PC-9 (cell line): ENCODE measurements around the gene CUX1. TPM values are rescaled to one million over a fixed set of nuclear protein-coding genes. Genes with fewer than 3 reads are reported as not detected.
"Not testable (repeated sequence)": the region's sequence is repeated elsewhere in the genome, so short reads cannot be mapped to it uniquely, and the experiment has no call there.

Experiments used
- BruUV-seq: library from RNA; stranded (reverse); fragments of 400-500 nt; replicated peaks from 2 replicates; lab custom pipeline; 2021; lab: Mats Ljungman, UMichigan
- CTCF ChIA-PET: fragments of 300-600 bp; sonication (Branson Sonifier 250); formaldehyde crosslinking; loops from one replicate; lab custom pipeline; 2022; ENCODE audit warnings: antibody characterized with exemption; lab: Charles Lee
- POLR2A ChIA-PET: fragments of 300-600 bp; sonication (Branson Sonifier 250); formaldehyde crosslinking; loops from one replicate; lab custom pipeline; 2022; ENCODE audit warnings: antibody characterized with exemption; ENCODE audit not compliant: unreplicated experiment; lab: Charles Lee
- DNase-seq, 2 experiments: peaks; one replicate each; pipeline versions ENCODE4 v3.0.0 to v3.0.0-alpha.2; 2015 to 2022; ENCODE audit warnings: mixed read lengths in 1 of 2
- H2AFZ ChIP-seq: fragments of 200-600 bp; sonication (generic); 2 replicates; pipeline ENCODE4 v1.8.1; 2017; ENCODE audit warnings: antibody characterized with exemption
- H3F3A ChIP-seq: fragments of 200-600 bp; sonication (generic); 2 replicates; pipeline ENCODE4 v1.8.1; 2017; ENCODE audit warnings: antibody characterized with exemption, mild to moderate bottlenecking, low read depth; ENCODE audit not compliant: insufficient read depth
- H3K27ac ChIP-seq: fragments of 200-600 bp; sonication (generic); 2 replicates; pipeline ENCODE4 v1.6.1; 2016; ENCODE audit warnings: mixed run types
- H3K27me3 ChIP-seq: fragments of 200-600 bp; sonication (generic); 2 replicates; pipeline ENCODE4 v1.6.1; 2016; ENCODE audit warnings: low read depth, mixed run types; ENCODE audit not compliant: insufficient read depth
- H3K36me3 ChIP-seq: fragments of 200-600 bp; sonication (generic); 2 replicates; pipeline ENCODE4 v1.6.1; 2016; ENCODE audit warnings: low read depth, mixed run types
- H3K4me1 ChIP-seq: fragments of 200-600 bp; sonication (generic); replicated peaks from 2 replicates; pipeline ENCODE4 v1.6.1; 2016; ENCODE audit warnings: mixed run types; ENCODE audit not compliant: insufficient read depth
- H3K4me2 ChIP-seq: fragments of 200-600 bp; sonication (generic); 2 replicates; pipeline ENCODE4 v1.6.1; 2017; ENCODE audit warnings: mixed run types
- H3K4me3 ChIP-seq: fragments of 200-600 bp; sonication (generic); 2 replicates; pipeline ENCODE4 v1.6.1; 2016; ENCODE audit warnings: mixed run types
- H3K79me2 ChIP-seq: fragments of 200-600 bp; sonication (generic); 2 replicates; pipeline ENCODE4 v1.6.1; 2017; ENCODE audit warnings: low read depth, mixed run types
- H3K9me2 ChIP-seq: fragments of 200-600 bp; sonication (generic); 2 replicates; pipeline ENCODE4 v1.8.1; 2017; ENCODE audit warnings: mild to moderate bottlenecking; ENCODE audit not compliant: insufficient read depth
- H3K9me3 ChIP-seq: fragments of 200-600 bp; sonication (generic); 2 replicates; pipeline ENCODE4 v1.8.1; 2016; ENCODE audit warnings: low read depth; ENCODE audit not compliant: insufficient read depth
- H4K20me1 ChIP-seq: fragments of 200-600 bp; sonication (generic); 2 replicates; pipeline ENCODE4 v1.8.1; 2017; ENCODE audit not compliant: insufficient read depth
- CTCF ChIP-seq: fragments of 200-600 bp; sonication (generic); conservative IDR thresholded peaks from 2 replicates; pipeline ENCODE4 v1.6.1; 2017; ENCODE audit warnings: mixed run types, antibody characterized with exemption, mild to moderate bottlenecking, moderate library complexity
- EZH2 ChIP-seq: fragments of 200-600 bp; sonication (generic); IDR thresholded peaks from 2 replicates; pipeline ENCODE4 v1.8.0; 2017; ENCODE audit warnings: antibody characterized with exemption, low read depth
- intact Hi-C: fragments of 100-400 bp; cut with micrococcal nuclease; formaldehyde crosslinking; loops from one replicate; pipeline ENCODE4 v1.10.0; 2022; ENCODE audit not compliant: unreplicated experiment
- total RNA-seq: library from RNA; stranded (reverse); gene quantifications from 2 replicates; pipeline ENCODE4 v1.2.3, GENCODE V29; 2021

CUX1 gene
- total RNA-seq, 1 experiment from 2014 or later = 83.3 TPM

GRCh38 chr7:101882595-101883564 is 65.5 kb downstream of the CUX1 start:
- POLR2A ChIA-PET = interaction anchor here (0.6 kb wide), 4 partner anchors 26 to 271 kb away, joined by 3 to 7 read pairs (median 3); no protein-coding TSS in a partner anchor
- peaks cover 67% of the 10 kb centered on the region for H3K79me2 ChIP-seq
- no peak overlapping the region for H2AFZ ChIP-seq

GRCh38 chr7:101884671-101885596 is 67.5 kb downstream of the CUX1 start:
- intact Hi-C loops = loop anchor here (10.0 kb wide), 1 partner anchor 510 kb away; the partner anchor contains the start of gene PRKRIP1
- Histone ChIP-seq H3K36me3 (no peaks in the 10 kb centered on the region), H3K4me1 (peaks cover 52% of the 10 kb centered on the region), H3K9me2 (no peaks in the 10 kb centered on the region), H3K27me3 (no peaks in the 10 kb centered on the region), H4K20me1 (0 out of 2 replicates have a peak, but pooled peaks cover 3% of the 10 kb centered on the region), H3F3A (peaks cover 45% of the 10 kb centered on the region), H3K9me3 (no peaks in the 10 kb centered on the region), H2AFZ (no peak overlapping the region), H3K4me3 (no peak overlapping the region), H3K27ac (peak overlapping the region; percentile 99), H3K4me2 (no peak overlapping the region), H3K79me2 (peaks cover 60% of the 10 kb centered on the region)
- BruUV-seq = no TSS peak
- TF ChIP-seq CTCF (no peak), EZH2 (no peak)
- CTCF ChIA-PET = no interaction called here
- POLR2A ChIA-PET = no interaction called here
- DNase-seq = no peak

More at GRCh38 chr7:101882595-101883564, 65.5 kb downstream of the CUX1 start:
- no peaks in the 10 kb centered on the region for H3K36me3 ChIP-seq
- H3K4me3 ChIP-seq = peak overlapping the region; percentile 39; the same call in 1 of the 2 replicates
- TF ChIP-seq EZH2 (no peak), CTCF (no peak)
- H3K9me2 ChIP-seq = no peaks in the 10 kb centered on the region
- H3F3A ChIP-seq = peaks cover 41% of the 10 kb centered on the region
- no peaks in the 10 kb centered on the region for H3K27me3 ChIP-seq
- DNase-seq = peak; percentile 93 to 99
- intact Hi-C loops = loop anchor here (1.0 to 10.0 kb wide), 5 partner anchors 26 to 512 kb away; partner anchors contain the start of genes CUX1 and PRKRIP1
- peak overlapping the region; percentile 99 for H3K27ac ChIP-seq
- H4K20me1 ChIP-seq = no peaks in the 10 kb centered on the region
- CTCF ChIA-PET = interaction anchor here (0.6 to 1.8 kb wide), 3 partner anchors 13 to 172 kb away, joined by 4 to 5 read pairs (median 4); no protein-coding TSS in a partner anchor
- no peaks in the 10 kb centered on the region for H3K9me3 ChIP-seq
- TSS peak; percentile 94 for BruUV-seq
- peak overlapping the region; percentile 78 for H3K4me2 ChIP-seq
- H3K4me1 ChIP-seq = peaks cover 53% of the 10 kb centered on the region

GRCh38 chr7:101885597-101885955 is 68.2 kb downstream of the CUX1 start:
- peaks cover 44% of the 10 kb centered on the region for H3F3A ChIP-seq
- TF ChIP-seq CTCF = no peak
- no peak for TF ChIP-seq EZH2
- ChIA-PET CTCF (no interaction called here), POLR2A (no interaction called here)
- H3K79me2 ChIP-seq = peaks cover 57% of the 10 kb centered on the region
- no peaks in the 10 kb centered on the region for H3K36me3 ChIP-seq
- no peak overlapping the region for H2AFZ ChIP-seq
- no peaks in the 10 kb centered on the region for H3K9me2 ChIP-seq
- H3K4me2 ChIP-seq = no peak overlapping the region
- DNase-seq = no peak
- intact Hi-C loops = loop anchor here (10.0 kb wide), 1 partner anchor 509 kb away; the partner anchor contains the start of gene PRKRIP1
- H3K27me3 ChIP-seq = no peaks in the 10 kb centered on the region
- 0 out of 2 replicates have a peak, but pooled peaks cover 3% of the 10 kb centered on the region for H4K20me1 ChIP-seq
- peaks cover 46% of the 10 kb centered on the region for H3K4me1 ChIP-seq
- H3K9me3 ChIP-seq = no peaks in the 10 kb centered on the region
- H3K4me3 ChIP-seq = no peak overlapping the region
- no TSS peak for BruUV-seq
- H3K27ac ChIP-seq = no peak overlapping the region

GRCh38 chr7:101887352-101887751 is 69.9 kb downstream of the CUX1 start:
- Histone ChIP-seq H3F3A (peaks cover 26% of the 10 kb centered on the region), H3K79me2 (peaks cover 47% of the 10 kb centered on the region), H3K4me1 (peaks cover 28% of the 10 kb centered on the region)
- DNase-seq, H2AFZ ChIP-seq, CTCF ChIA-PET, BruUV-seq, H3K27ac ChIP-seq, H3K27me3 ChIP-seq, H4K20me1 ChIP-seq, H3K9me2 ChIP-seq, H3K36me3 ChIP-seq, H3K9me3 ChIP-seq, H3K4me3 ChIP-seq, H3K4me2 ChIP-seq: not testable (repeated sequence)
- POLR2A ChIA-PET = interaction anchor here (0.7 kb wide), 1 partner anchor 22 kb away, joined by 3 read pairs; no protein-coding TSS in a partner anchor
- intact Hi-C loops = loop anchor here (10.0 kb wide), 1 partner anchor 507 kb away; the partner anchor contains the start of gene PRKRIP1
